ENCODE measurements around the gene OAS3. TPM values are rescaled to one million over a fixed set of nuclear protein-coding genes. Genes with fewer than 3 reads are reported as not detected.

The OAS3 gene
- total and polyA plus RNA-seq, 4 donors: 3.8 to 9.5 (median 5.4) TPM

- no peak for DNase-seq (ENCODE audit: low spot score)
- H3K27ac ChIP-seq (ENCODE audit: low read depth in 1 of 2, low read length in 2 of 2): peak within 1 kb of the TSS; percentile 74 to 92
- H3K4me1 ChIP-seq (ENCODE audit: control insufficient read depth in 4 of 4, insufficient read depth in 4 of 4, low read length in 3 of 4): peaks cover 5 to 35% (median 33%) of the 10 kb centered on the region in 4 donors
- TF ChIP-seq EGR1 (IDR thresholded peaks at IDR 0.05; ENCODE audit: low read depth in 2 of 2) (peak in 1 of 2 donors; percentile 94), TAF1 (conservative IDR thresholded peaks at IDR 0.05) (peak; percentile 86), SP1 (IDR thresholded peaks at IDR 0.05) (peak; percentile 96), ZBTB33 (IDR thresholded peaks at IDR 0.05) (peak; percentile 73), ATF3 (IDR thresholded peaks at IDR 0.05) (no peak), MAX (IDR thresholded peaks at IDR 0.05) (peak; percentile 99), HNF4A (conservative IDR thresholded peaks at IDR 0.05) (peak; percentile 88 to 93), NR2F2 (IDR thresholded peaks at IDR 0.05) (peak; percentile 97), FOXA1 (IDR thresholded peaks at IDR 0.05) (peak; percentile 50), GABPA (IDR thresholded peaks at IDR 0.05 in 1 of 2, conservative IDR thresholded peaks at IDR 0.05 in 1 of 2) (peak in 1 of 2 donors; percentile 68), RXRA (IDR thresholded peaks at IDR 0.05) (peak; percentile 91 to 96), JUND (IDR thresholded peaks at IDR 0.05) (peak; percentile 49 to 79), YY1 (IDR thresholded peaks at IDR 0.05) (peak; percentile 69), CTCF (IDR thresholded peaks at IDR 0.05; ENCODE audit: low read depth, low read length, missing input control) (no peak), REST (IDR thresholded peaks at IDR 0.05) (peak; percentile 97), RAD21 (IDR thresholded peaks at IDR 0.05) (peak; percentile 49 to 63), HNF4G (IDR thresholded peaks at IDR 0.05) (peak; percentile 54), FOXA2 (IDR thresholded peaks at IDR 0.05) (peak; percentile 25)
- no peaks in the 10 kb centered on the region for H3K27me3 ChIP-seq (ENCODE audit: control insufficient read depth in 4 of 4, insufficient read depth in 4 of 4, low read length in 3 of 4)
- H3K9me3 ChIP-seq (ENCODE audit: control insufficient read depth in 4 of 4, low read length in 3 of 4): no peaks in the 10 kb centered on the region
- H3K36me3 ChIP-seq (ENCODE audit: control insufficient read depth in 4 of 4, insufficient read depth in 3 of 4, low read depth in 1 of 4, low read length in 3 of 4): peaks cover 4 to 8% (median 7%) of the 10 kb centered on the region in 4 donors
- peak within 1 kb of the TSS; percentile 24 to 60 for H3K9ac ChIP-seq (ENCODE audit: low read depth in 1 of 2, low read length in 2 of 2)
- WGBS: 2% methylated on average over 4 of the region's 4 CpGs
- H3K4me3 ChIP-seq (ENCODE audit: low read depth in 1 of 3, low read length in 3 of 3): peak within 1 kb of the TSS; percentile 61 to 91 (median 63)
Observed at GRCh38 chr12:112906712-112907414, 31.4 kb upstream of the OAS3 start, which contains the start of gene OAS1. TSS of gene OAS1 (plus strand) at chr12:112906962. CDS start at chr12:112907040, 78 bp downstream.
